ENCODE measurements around the gene ERAP2. TPM values are rescaled to one million over a fixed set of nuclear protein-coding genes. Genes with fewer than 3 reads are reported as not detected.
"Not testable (repeated sequence)": the region's sequence is repeated elsewhere in the genome, so short reads cannot be mapped to it uniquely, and the experiment has no call there.

The ERAP2 gene
- polyA plus RNA-seq, 1 donor from 2014 or later, result not detected

DNA sequence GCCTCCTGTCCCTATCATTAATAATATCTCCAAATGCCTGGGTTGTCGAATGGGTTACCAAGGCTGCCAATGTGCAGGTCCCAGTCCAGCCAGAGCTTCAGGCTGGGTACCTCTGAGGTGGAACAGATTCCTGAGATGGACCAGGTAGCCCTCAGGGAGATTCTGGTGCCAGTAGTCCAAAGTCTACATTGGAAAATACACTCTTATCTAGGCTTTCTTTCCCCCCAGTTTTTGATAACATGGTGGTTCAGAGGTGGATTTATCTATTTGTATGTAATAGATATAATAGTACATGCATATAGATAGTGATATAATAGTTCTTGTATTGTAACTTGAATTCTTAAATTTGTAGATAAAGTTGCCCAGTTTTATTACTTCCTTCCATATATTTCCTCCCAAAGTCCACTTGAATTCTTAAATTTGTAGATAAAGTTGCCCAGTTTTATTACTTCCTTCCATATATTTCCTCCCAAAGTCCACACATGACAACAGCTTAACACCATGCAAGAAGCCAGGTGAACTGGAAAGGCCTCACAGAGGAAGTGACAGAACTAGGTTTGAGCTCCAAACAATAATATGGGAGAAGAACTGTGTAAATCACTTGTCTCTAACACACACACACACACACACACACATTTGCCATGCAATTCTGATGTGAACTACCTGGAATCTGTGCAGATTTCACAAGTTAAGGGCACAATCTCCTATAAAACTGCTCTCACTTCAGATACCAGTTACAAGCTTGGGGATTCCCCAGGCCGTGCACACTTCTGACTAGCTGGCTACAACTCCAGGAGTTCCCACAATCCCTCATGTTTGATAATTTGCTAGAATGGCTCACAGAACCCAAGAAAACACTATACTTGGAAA, 37.9 kb upstream of the ERAP2 start (continued):
- no peak for TF ChIP-seq EP300 (conservative IDR thresholded peaks at IDR 0.05; ENCODE audit: poor library complexity, severe bottlenecking)

DNA sequence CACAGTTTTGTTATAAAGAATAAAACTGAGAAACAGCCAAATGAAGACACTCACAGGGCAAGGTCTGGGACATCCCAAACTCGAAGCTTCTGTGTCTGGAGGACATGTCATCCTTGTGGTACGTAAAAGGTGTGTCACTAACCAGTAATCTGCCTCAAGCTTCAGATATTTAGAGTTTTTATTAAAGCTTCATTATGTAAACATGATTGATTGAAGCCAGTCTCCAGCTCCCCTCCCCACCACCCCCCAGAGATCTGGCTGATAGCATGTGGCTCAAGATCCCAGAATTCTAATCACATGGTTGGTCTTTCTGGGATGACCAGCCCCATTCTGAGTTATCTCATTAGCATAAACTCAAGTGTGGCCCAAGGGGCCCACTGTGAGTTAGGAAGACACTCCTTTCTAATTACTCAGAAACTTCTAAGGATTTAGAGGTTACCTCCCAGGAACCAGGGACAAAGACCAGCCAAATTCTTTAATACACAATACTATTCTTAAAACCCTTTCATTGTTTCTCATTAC, 37.2 kb upstream of the ERAP2 start:
- H3K36me3 ChIP-seq (ENCODE audit: insufficient read depth, low read length), result no peaks in the 10 kb centered on the region
- H3K27ac ChIP-seq (ENCODE audit: low read length), result no peak overlapping the region
- H3K9me3 ChIP-seq (ENCODE audit: low read length), result no peaks in the 10 kb centered on the region
- no peak overlapping the region for H3K4me2 ChIP-seq (ENCODE audit: low read length)
- H3K4me3 ChIP-seq (ENCODE audit: low read length), result no peak overlapping the region
- no peaks in the 10 kb centered on the region for H4K20me1 ChIP-seq (ENCODE audit: insufficient read depth)
- no peaks in the 10 kb centered on the region for H3K79me2 ChIP-seq (replicated peaks; ENCODE audit: insufficient read depth, low read length)
- no peaks in the 10 kb centered on the region for H3K27me3 ChIP-seq (ENCODE audit: insufficient read depth, low read depth, low read length)
- H3K9me2 ChIP-seq (ENCODE audit: insufficient read depth, low read length), result no peaks in the 10 kb centered on the region
- H3K9ac ChIP-seq (ENCODE audit: low read length), result no peak overlapping the region
- no peak overlapping the region for H2AFZ ChIP-seq (ENCODE audit: low read depth, low read length)
- TF ChIP-seq POLR2AphosphoS5 (IDR thresholded peaks at IDR 0.05) (no peak), EP300 (conservative IDR thresholded peaks at IDR 0.05; ENCODE audit: poor library complexity, severe bottlenecking) (no peak), TAF1 (IDR thresholded peaks at IDR 0.05; ENCODE audit: low read depth) (no peak), SMC3 (conservative IDR thresholded peaks at IDR 0.05; ENCODE audit: poor library complexity) (no peak), EZH2 (IDR thresholded peaks at IDR 0.05; ENCODE audit: borderline replicate concordance, insufficient read depth, low read length, poor library complexity, severe bottlenecking) (no peak), MXI1 (conservative IDR thresholded peaks at IDR 0.05; ENCODE audit: poor library complexity, severe bottlenecking) (no peak), RAD21 (conservative IDR thresholded peaks at IDR 0.05) (no peak)
- TF ChIP-seq, protein P1, sequence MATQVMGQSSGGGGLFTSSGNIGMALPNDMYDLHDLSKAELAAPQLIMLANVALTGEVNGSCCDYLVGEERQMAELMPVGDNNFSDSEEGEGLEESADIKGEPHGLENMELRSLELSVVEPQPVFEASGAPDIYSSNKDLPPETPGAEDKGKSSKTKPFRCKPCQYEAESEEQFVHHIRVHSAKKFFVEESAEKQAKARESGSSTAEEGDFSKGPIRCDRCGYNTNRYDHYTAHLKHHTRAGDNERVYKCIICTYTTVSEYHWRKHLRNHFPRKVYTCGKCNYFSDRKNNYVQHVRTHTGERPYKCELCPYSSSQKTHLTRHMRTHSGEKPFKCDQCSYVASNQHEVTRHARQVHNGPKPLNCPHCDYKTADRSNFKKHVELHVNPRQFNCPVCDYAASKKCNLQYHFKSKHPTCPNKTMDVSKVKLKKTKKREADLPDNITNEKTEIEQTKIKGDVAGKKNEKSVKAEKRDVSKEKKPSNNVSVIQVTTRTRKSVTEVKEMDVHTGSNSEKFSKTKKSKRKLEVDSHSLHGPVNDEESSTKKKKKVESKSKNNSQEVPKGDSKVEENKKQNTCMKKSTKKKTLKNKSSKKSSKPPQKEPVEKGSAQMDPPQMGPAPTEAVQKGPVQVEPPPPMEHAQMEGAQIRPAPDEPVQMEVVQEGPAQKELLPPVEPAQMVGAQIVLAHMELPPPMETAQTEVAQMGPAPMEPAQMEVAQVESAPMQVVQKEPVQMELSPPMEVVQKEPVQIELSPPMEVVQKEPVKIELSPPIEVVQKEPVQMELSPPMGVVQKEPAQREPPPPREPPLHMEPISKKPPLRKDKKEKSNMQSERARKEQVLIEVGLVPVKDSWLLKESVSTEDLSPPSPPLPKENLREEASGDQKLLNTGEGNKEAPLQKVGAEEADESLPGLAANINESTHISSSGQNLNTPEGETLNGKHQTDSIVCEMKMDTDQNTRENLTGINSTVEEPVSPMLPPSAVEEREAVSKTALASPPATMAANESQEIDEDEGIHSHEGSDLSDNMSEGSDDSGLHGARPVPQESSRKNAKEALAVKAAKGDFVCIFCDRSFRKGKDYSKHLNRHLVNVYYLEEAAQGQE (IDR thresholded peaks at IDR 0.05; ENCODE audit: borderline replicate concordance), result no peak
- TF ChIP-seq, protein P2, sequence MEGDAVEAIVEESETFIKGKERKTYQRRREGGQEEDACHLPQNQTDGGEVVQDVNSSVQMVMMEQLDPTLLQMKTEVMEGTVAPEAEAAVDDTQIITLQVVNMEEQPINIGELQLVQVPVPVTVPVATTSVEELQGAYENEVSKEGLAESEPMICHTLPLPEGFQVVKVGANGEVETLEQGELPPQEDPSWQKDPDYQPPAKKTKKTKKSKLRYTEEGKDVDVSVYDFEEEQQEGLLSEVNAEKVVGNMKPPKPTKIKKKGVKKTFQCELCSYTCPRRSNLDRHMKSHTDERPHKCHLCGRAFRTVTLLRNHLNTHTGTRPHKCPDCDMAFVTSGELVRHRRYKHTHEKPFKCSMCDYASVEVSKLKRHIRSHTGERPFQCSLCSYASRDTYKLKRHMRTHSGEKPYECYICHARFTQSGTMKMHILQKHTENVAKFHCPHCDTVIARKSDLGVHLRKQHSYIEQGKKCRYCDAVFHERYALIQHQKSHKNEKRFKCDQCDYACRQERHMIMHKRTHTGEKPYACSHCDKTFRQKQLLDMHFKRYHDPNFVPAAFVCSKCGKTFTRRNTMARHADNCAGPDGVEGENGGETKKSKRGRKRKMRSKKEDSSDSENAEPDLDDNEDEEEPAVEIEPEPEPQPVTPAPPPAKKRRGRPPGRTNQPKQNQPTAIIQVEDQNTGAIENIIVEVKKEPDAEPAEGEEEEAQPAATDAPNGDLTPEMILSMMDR (IDR thresholded peaks at IDR 0.05; ENCODE audit: poor library complexity, severe bottlenecking), result no peak
- H3F3A ChIP-seq (ENCODE audit: insufficient read depth, low read length, poor library complexity, severe bottlenecking), result no peaks in the 10 kb centered on the region

DNA sequence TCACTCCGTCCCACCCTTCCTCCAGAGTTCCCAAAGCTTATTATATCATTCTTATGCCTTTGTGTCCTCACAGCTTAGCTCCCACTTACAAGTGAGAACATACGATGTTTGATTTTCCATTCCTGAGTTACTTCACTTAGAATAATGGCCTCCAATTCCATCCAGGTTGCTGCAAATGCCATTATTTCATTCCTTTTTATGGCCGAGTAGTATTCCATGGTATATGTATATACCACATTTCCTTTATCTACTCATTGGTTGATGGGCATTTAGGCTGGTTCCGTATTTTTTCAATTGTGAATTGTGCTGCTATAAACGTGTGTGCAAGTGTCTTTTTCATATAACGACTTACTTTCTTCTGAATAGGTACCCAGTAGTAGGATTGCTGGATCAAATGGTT, 34.4 kb upstream of the ERAP2 start:
- not testable (repeated sequence) for H3F3A ChIP-seq (ENCODE audit: insufficient read depth, low read length, poor library complexity, severe bottlenecking); H3K9ac ChIP-seq (ENCODE audit: low read length); H3K4me2 ChIP-seq (ENCODE audit: low read length); H3K9me2 ChIP-seq (ENCODE audit: insufficient read depth, low read length); H3K79me2 ChIP-seq (replicated peaks; ENCODE audit: insufficient read depth, low read length); H2AFZ ChIP-seq (ENCODE audit: low read depth, low read length); H3K9me3 ChIP-seq (ENCODE audit: low read length); H3K27ac ChIP-seq (ENCODE audit: low read length); H3K4me3 ChIP-seq (ENCODE audit: low read length); H3K27me3 ChIP-seq (ENCODE audit: insufficient read depth, low read depth, low read length); H3K36me3 ChIP-seq (ENCODE audit: insufficient read depth, low read length); H4K20me1 ChIP-seq (ENCODE audit: insufficient read depth)
